ENCODE results near the gene DNAJB6. TPM values are rescaled to one million over a fixed set of nuclear protein-coding genes. Genes with fewer than 3 reads are reported as not detected.

DNAJB6 gene
- total RNA-seq, 1 donor from 2014 or later = 95.8 TPM

DNA sequence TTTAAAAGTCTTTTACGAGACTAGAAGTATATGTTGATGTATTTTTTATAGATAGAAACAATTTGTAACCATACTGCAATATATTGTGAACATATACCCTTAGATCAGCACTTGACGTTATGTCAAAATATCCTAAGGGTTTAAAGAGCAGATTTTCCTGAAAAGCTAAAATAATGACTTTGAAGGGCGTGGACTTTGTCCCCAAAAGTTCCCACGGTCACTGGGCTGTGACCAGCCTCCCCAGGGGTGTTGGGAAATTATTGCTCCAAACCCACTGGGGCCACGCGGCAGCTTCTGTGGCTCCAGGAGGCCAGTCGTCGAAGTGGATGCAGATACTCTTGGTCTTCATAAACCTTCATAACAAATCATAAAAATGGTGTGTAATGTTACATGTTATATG, 29.9 kb downstream of the DNAJB6 start:
- no peak for DNase-seq (ENCODE audit: low spot score)

- DNase-seq (ENCODE audit: low spot score) = no peak
These were observed 32.2 kb downstream of the DNAJB6 start for GRCh38 chr7:157368955-157369354.

GRCh38 chr7:157370742-157371141, 33.9 kb downstream of the DNAJB6 start:
- no peak for DNase-seq (ENCODE audit: low spot score)

- no peak for DNase-seq (ENCODE audit: low spot score)
These were observed 34.5 kb downstream of the DNAJB6 start for GRCh38 chr7:157371296-157371695.

- no peak for DNase-seq (ENCODE audit: low spot score)
These were observed 35.8 kb downstream of the DNAJB6 start for GRCh38 chr7:157372300-157373232.

- DNase-seq (ENCODE audit: low spot score) = no peak
These were observed 36.7 kb downstream of the DNAJB6 start for GRCh38 chr7:157373493-157373892.

- DNase-seq (ENCODE audit: low spot score) = no peak
These were observed 38.6 kb downstream of the DNAJB6 start for GRCh38 chr7:157375410-157375809.

DNA sequence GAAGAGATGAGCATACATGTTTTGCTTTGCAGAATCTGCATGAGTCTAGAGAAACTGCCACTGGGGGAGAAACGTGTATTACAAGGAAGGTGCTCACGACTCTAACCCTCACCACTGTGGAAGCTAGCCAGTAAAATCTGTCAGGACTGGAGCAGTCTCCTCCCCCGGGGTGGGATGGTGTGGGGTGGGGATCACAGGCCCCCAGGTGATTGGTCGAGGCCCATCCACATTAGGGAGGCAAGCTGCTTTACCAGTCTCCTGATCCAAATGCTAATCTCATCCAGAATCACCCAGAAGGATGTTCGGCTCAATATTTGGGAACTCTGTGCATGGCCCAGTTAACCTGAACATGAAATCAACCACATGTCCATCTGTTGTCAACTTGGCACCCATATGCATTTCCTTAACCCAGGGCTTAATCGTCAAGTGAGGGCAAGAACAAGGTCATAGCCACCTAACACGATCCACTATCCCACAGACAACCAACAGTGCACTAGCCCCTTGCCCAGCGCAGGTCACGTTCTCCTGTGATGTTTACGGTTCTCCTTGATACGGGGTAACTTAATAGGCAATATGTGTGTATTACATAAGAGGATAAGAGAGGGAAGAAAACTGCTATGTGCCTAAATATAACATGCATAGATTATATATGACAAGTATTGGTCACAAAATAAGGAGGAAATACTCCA, 40.8 kb downstream of the DNAJB6 start:
- DNase-seq (ENCODE audit: low spot score) = no peak

GRCh38 chr7:157378390-157378789, 41.6 kb downstream of the DNAJB6 start:
- DNase-seq (ENCODE audit: low spot score) = no peak

GRCh38 chr7:157379493-157379892, 42.7 kb downstream of the DNAJB6 start:
- no peak for DNase-seq (ENCODE audit: low spot score)

- no peak for DNase-seq (ENCODE audit: low spot score)
These were observed 43.6 kb downstream of the DNAJB6 start for GRCh38 chr7:157380416-157380815.

- DNase-seq (ENCODE audit: low spot score) = no peak
These were observed 47.1 kb downstream of the DNAJB6 start for GRCh38 chr7:157383868-157384267.

GRCh38 chr7:157384301-157384700, 47.5 kb downstream of the DNAJB6 start:
- DNase-seq (ENCODE audit: low spot score) = no peak

DNA sequence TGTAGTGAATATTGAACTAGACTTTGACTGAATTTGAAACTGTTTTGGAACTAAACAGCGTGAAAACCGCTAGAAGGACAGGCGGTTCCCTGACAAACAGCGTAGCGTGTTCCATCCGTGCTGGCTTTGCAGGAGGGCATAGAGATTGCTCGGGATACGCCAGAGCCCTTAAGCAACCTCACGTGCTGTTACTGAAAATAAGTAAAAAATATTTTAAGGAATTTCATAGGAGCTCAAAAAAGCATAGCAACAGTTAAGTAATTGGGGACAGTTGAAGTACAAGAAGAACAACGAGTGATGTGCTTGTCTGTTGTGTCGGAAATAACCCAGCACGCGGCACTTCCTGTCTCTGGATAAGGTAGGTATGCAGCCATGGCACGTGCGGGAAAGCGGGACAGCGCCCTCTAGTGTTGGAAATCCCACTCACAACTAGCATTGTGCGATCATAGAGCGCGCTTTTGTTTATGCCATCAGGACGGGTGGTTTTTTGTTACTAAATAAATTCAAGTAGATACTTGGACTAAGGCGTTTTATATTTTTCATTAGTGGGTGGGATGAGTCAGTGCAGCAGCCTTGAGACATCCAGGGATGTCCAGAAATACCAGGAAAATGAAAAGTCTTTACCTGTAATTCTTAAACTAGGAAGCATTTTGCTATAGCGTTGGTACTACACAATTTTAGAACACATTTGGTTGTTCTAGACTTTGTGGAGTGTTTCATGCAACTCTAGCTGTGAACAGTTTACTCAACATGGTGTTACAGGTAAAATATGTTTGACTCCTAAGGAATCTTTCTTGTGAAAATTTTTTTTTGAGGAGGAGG, 50.4 kb downstream of the DNAJB6 start:
- DNase-seq (ENCODE audit: low spot score) = peak; percentile 90

DNA sequence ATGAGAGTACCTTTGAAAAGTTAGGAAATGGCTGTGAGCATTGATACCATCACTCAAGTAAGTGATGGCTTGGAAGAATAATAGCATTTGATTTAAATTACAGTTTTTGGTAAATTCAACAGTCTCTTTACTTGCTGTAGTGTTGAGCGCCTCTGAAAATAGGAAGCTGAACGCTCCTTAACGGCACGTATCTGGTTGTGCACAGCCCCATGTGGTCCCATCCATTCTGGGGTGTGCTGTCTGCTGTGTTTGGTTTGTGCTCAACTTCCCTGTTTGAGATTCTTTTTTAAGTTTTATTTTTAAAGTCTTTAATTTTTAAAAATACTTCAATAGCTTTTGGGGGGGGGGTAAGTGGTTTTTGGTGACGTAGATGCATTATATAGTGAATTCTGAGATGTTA, 51.5 kb downstream of the DNAJB6 start:
- no peak for DNase-seq (ENCODE audit: low spot score)

- DNase-seq (ENCODE audit: low spot score) = no peak
These were observed 53.3 kb downstream of the DNAJB6 start for GRCh38 chr7:157389951-157390730.

DNA sequence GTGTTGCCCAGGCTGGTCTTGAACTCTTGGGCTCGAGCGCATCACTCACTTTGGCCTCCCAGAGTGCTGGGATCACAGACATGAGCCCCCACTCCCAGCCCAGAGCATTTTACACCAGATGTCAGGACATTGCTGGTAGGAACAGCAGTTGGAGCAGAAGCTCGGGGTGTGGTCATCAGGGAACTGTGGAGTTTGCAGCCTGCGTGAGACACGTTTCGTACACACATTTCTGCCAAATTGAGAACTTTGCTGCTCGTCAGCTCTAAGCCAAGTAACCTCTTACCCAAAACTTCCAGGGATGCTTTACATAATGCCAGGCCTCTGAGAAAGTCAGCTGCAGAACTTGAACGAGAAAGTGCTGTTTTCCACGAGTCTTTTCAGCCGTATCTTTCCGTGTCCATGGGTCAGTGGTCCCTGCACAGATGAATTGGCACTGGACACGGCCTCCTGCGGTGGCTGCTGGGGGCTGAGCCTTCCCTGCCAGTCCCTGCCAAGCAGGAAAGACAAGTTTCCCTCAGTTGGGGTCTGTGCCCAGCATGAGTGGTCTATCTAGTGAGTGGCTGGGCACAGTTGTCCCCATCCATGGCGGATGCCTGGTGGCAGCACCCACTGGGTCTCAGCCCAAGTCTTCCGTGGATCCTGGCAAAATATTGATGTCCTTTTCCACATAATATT, 54.4 kb downstream of the DNAJB6 start:
- DNase-seq (ENCODE audit: low spot score) = no peak

GRCh38 chr7:157392256-157393037, 55.6 kb downstream of the DNAJB6 start:
- no peak for DNase-seq (ENCODE audit: low spot score)

DNA sequence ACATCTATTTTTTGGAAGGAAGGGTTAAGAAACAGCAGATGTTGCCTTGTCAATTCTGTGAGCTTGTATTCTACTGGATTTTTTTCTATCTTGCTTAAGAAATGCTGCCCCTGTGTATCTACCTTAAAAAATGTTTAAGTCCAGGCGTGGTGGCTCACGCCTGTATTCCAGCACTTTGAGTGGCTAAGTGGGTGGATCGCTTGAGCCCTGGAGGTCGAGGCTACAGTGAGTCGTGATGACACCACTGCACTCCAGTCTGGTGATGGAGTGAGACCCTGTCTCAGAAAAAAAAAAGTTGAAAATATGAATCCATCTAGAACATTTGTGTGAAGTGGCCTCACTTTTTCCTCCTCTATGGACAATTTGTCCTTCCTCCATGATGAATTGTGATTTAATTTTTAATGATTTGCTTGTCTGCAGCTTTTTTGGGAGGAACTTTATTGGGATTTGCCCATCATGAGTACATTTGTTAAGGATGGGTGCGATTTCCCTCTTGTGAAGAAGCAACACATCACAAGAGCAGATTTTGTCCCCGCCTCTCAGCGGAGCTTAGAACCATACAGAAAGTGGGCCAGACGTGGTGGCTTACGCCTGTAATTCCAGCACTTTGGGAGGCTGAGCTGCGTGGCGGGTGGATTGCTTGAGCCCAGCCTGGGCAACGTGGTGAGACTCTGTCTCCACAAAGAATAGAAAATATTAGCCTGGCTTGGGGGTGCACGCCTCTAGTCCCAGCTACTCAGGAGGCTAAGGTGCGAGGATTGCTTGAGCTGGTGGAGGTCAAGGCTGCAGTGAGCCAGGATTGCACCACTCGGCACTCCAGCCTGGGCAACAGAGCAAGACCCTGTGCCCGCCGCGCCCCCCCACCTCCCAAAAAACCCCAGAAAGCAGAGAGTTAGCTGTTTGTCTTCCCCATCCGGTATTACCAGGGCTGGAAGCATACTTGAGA, 57.7 kb downstream of the DNAJB6 start:
- DNase-seq (ENCODE audit: low spot score) = no peak

All from mucosa of gallbladder (tissue), 1 donor.